Femur (tissue), 1 donor: ENCODE results near the gene SFTPA1.
"Not testable (repeated sequence)": the region's sequence is repeated elsewhere in the genome, so short reads cannot be mapped to it uniquely, and the experiment has no call there.

Experiments
- DNase-seq: peaks from one replicate; pipeline ENCODE4 v3.0.0-alpha.2; 2017

Gene SFTPA1

GRCh38 chr10:79611193-79611976 lies 646 bp downstream of the SFTPA1 start:
- DNase-seq, result not testable (repeated sequence)

GRCh38 chr10:79615577-79615976 lies 4.8 kb downstream of the SFTPA1 start:
- DNase-seq, result no peak

- no peak for DNase-seq
Measured at GRCh38 chr10:79616164-79616563, 5.4 kb downstream of the SFTPA1 start.

- DNase-seq, result not testable (repeated sequence)
Measured at GRCh38 chr10:79623663-79624062, 12.9 kb downstream of the SFTPA1 start.

- no peak for DNase-seq
Measured at GRCh38 chr10:79627075-79627474, 16.3 kb downstream of the SFTPA1 start.

- DNase-seq, result no peak
Measured at GRCh38 chr10:79628083-79628482, 17.3 kb downstream of the SFTPA1 start.

- no peak for DNase-seq
Measured at GRCh38 chr10:79628988-79629954, 18.5 kb downstream of the SFTPA1 start.

- no peak for DNase-seq
Measured at GRCh38 chr10:79629955-79630327, 19.2 kb downstream of the SFTPA1 start.

- not testable (repeated sequence) for DNase-seq
Measured at GRCh38 chr10:79636654-79637199, 26.0 kb downstream of the SFTPA1 start.

- DNase-seq, result no peak
Measured at GRCh38 chr10:79638318-79638717, 27.6 kb downstream of the SFTPA1 start.

GRCh38 chr10:79652695-79653094 lies 42.0 kb downstream of the SFTPA1 start:
- not testable (repeated sequence) for DNase-seq

- not testable (repeated sequence) for DNase-seq
Measured at GRCh38 chr10:79663287-79663686, 52.5 kb downstream of the SFTPA1 start.

- DNase-seq, result not testable (repeated sequence)
Measured at GRCh38 chr10:79664686-79665085, 53.9 kb downstream of the SFTPA1 start.
